ENCODE data around the gene PELI2.

PELI2 gene

DNA sequence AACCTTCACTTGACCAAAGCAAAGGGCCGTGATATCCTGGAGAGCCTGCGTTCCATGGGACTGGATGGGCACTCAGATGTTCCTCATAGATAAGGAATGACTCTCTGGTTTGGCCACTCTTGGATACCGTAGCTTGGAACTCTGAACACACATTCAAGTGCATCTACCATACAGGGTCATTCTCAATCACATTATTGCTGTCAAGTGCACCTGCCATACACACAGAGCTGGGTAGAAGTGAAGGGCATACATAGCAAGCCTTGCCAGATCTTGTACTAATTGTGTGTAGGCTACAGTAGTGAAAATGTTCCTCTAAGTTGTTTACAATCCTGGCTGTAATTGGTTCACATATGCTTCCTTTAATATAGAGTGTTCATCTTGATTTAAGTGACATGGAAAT, 58.3 kb downstream of the PELI2 start:
- DNase-seq: no peak

GRCh38 chr14:56177036-56177435, 58.8 kb downstream of the PELI2 start:
- DNase-seq: no peak

GRCh38 chr14:56180754-56181542, 62.7 kb downstream of the PELI2 start:
- no peak for DNase-seq

- DNase-seq: no peak
These were observed 63.5 kb downstream of the PELI2 start for GRCh38 chr14:56181681-56182085.

- no peak for DNase-seq
These were observed 64.2 kb downstream of the PELI2 start for GRCh38 chr14:56182410-56182809.

GRCh38 chr14:56183631-56184157, 65.5 kb downstream of the PELI2 start:
- DNase-seq: no peak

DNA sequence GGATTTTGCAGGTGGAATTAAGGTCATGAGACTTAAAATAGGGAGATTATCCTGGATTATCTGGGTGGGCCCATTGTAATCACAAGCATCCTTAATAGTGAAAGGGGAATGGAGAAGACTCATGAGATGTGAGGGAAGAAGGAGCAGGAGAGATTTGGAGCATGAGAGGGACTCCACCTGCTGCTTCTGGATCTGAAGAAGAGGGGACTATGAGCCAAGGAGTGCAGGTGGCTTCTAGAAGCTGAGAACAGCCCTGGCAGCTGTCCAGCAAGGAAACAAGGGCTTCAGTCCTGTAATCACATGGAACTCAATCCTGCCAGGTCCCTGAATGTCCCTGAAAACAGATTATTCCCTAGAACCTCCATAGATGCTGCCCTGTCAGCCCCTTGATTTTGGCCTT, 67.8 kb downstream of the PELI2 start:
- peak; percentile 100 for DNase-seq

- no peak for DNase-seq
These were observed 69.5 kb downstream of the PELI2 start for GRCh38 chr14:56187736-56188135.

DNA sequence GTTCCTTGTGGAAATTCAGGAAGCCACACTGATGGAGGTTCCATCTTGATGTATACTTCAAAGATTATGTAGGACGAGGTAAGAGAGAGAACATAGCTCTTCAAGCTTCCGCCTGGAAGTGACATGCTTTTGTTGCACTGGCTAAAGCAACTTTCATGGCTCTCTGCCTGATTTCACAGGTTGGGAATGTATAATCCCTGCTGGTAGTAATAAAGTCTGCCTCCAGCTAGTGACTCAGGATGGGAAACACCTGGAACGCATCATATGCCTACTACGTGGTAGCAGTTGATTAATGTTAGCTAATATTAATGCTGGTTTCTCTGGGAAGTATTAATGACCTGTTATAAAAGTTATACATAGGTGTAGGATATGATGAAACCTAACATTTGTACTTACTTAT, 71.1 kb downstream of the PELI2 start:
- DNase-seq: peak; percentile 81

GRCh38 chr14:56193347-56193746, 75.1 kb downstream of the PELI2 start:
- no peak for DNase-seq

DNA sequence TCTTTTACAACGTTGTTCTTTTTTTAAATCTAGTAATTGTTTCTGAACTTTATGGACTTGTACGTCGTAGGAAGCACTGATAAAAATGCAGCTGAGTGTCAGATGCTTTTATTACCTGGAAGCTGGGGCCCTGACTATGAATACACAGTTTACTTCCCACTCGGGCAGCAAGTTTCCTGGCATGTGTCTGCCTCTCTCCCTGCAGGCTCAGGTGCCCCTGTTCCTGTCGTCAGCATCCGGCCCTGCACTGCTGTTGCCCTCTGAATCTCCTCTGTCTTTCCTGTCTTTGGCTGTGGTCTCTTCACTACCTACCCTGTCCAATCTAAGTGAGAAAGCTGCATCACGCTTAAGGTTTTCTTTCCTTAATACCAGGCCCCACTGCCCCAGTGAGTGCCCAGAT, 75.8 kb downstream of the PELI2 start:
- no peak for DNase-seq

DNA sequence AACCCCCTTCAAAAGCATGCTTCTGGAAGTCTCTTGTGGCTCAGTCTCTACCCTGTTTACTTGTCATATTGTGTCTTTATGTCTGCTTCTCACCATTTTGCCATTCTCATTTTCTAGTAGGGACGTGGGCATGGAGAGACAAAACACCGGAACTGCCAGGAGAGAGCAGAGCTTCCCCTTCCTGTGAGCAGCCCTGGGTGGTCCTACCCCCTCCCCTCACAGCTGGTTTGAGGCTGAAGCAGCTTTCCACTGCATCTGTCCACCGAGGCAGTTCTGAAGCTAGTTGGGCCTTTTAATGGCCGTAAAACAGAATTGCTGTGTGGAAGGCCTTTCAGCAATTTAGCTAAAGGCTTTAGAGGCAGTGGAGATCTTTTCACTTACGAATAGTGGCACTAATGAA, 77.0 kb downstream of the PELI2 start:
- DNase-seq: peak; percentile 90

DNA sequence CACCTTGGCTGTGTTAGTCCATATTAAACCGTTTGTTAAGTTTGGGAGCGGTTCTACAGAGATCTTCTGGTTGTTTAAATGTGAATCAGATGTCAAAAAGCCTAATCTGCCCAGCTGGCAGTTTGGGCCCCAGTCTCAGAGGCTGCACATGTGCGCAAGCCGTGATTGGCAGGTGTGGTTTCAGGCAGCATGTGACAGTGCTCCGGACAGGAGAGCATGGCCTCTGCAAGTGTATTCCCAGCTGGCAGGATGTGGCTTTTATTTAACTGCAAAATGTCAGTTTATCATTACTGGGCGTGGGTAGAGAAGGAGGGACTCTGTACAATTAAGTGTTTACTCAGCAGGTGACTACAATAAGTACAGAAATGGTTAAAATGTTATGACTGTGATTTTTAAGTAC, 77.5 kb downstream of the PELI2 start:
- DNase-seq: peak; percentile 99

DNA sequence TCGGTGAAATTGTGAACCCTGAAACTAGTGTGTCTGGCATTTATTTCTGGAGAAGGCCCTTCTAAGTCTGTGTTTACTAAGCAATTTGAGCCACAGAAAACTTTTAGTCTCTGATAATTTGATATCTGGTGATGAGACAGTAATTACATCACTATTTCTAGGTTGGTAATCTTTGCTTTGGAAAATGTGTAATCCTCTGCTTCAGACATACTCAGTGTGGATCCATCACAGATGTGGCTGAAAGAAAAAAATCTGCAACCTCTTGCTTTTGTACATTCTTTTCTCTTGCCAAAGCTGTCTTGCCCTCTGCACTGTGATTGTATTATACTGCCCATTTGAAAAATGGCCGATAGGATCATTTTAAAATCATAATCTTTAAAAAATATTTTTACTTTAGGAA, 78.1 kb downstream of the PELI2 start:
- peak; percentile 71 for DNase-seq

GRCh38 chr14:56197150-56197549, 78.9 kb downstream of the PELI2 start:
- no peak for DNase-seq

- peak; percentile 66 for DNase-seq
These were observed 80.2 kb downstream of the PELI2 start for GRCh38 chr14:56198438-56198837.

- peak; percentile 80 for DNase-seq
These were observed 81.1 kb downstream of the PELI2 start for GRCh38 chr14:56199095-56199981.

DNA sequence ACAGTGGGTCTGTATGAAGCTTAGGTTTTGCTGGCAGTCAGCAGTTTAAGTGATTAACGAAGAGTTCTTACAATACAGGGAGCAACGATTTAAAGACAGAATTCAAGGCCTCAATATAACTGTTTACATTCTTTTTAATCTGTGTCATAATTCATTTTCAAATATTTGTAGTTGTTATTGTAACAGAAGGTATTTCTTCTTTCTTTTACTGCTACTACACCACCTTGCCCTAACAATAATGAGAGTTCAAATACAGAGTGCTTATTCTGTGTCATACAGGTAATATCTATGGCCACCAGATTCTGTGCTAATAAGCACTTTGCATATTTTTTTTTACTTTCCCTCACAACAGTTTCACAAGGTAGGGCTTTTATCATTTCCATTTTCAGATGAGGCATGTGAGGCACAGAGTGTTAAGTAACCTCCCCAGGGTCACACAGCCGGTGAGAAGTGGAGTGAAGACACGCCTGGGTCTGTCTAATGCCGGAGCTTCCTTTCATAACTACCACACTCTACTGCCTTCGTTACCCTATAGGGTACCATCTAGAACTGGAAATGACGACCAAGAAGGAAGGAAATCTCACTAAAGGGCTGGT, 81.9 kb downstream of the PELI2 start:
- no peak for DNase-seq

DNA sequence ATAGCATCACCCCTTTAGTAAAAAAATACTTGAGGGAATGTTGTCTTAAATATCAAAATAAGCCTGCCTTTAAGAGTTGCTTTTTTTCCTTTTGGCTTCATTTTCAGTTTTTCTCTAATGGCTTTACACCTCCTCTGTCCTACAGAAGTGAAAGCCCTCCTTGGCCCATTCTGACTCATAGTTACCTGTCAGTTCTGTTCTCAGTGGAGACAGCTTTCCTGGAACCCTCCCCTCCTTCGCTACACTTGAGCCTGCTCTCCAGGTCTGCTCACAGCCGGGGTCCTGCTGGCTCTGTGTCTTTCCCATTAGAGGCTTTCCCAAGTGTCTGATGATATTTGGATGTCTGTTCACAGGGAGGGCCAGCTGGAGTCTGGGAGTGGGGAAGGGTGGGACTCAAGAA, 84.0 kb downstream of the PELI2 start:
- peak; percentile 84 for DNase-seq

GRCh38 chr14:56205881-56206280, 87.7 kb downstream of the PELI2 start:
- DNase-seq: no peak

GRCh38 chr14:56206596-56206995, 88.4 kb downstream of the PELI2 start:
- DNase-seq: no peak

DNA sequence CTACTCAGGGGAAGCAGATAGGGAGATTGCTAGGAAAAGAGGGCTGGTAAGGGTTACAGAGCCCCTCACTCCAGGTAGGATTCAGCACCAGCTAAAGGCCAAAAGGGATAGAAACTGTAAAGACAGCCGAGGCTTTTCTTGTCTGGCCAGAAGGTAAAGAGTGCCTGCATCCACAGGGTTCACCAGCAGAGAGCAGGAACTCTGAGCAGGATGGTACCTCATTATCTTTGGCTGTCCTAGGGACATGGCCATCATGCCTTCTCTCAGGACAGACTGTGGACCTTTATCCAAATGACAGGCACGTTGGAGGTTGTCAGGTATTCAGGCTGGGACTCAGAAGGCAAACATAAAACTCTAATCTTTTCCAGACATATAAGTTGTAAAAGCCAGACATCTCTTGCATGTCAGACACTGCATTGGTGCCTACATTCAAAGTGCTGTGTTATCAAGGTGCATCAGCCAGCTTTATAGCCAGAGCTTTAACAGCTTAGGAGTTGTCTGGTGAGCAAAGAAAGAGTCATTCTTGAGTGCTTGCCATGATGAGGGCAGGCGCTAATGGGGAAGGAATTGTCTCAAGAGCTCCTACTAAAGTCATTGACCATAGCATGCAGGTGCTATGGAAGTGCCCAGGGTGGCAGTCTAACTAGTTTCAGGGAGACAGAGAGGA, 89.5 kb downstream of the PELI2 start:
- no peak for DNase-seq

DNA sequence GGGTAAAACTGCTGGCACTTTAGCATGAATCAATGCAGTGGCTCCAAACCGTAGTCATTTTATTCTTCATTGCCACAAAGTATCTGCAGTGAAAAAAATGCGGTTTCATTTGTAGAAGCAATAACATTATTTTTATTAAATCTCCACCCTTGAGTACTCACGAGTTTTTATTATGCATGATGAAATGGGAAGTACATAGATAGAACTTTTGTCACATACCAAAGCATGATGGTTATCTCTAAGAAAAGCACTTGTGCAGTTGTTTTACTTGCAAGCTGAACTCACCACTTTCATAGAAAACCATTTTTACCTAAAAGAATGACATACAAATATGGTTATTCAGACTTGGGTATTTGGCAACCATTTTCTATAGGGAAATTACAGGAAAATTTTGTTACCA, 90.3 kb downstream of the PELI2 start:
- DNase-seq: no peak

All from NCI-H82 (cell line).